ENCODE measurements around the gene NOTCH4.
A peak's percentile ranks its signal among the peaks of the same experiment; 100 is the strongest.

GRCh38 chr6:32255199-32256153 lies 31.6 kb upstream of the NOTCH4 start:
- TF ChIP-seq POLR2A (IDR thresholded peaks at IDR 0.05; ENCODE audit: low read depth, low read length) (0 out of 2 replicates have a peak, but pooled peaks have one; percentile 25), CTCF (conservative IDR thresholded peaks at IDR 0.05; ENCODE audit: low read depth, low read length) (peak; percentile 62), MAZ (IDR thresholded peaks at IDR 0.05; ENCODE audit: borderline replicate concordance, low read depth, low read length) (peak; percentile 37; the same call in 1 of the 2 replicates), SMC3 (IDR thresholded peaks at IDR 0.05; ENCODE audit: low read depth, low read length) (peak; percentile 31; the same call in 1 of the 2 replicates), RAD21 (IDR thresholded peaks at IDR 0.05; ENCODE audit: low read length) (peak; percentile 37; the same call in 1 of the 2 replicates), ELK1 (IDR thresholded peaks at IDR 0.05; ENCODE audit: borderline replicate concordance, low read depth, low read length) (no peak), BHLHE40 (IDR thresholded peaks at IDR 0.05; ENCODE audit: low read depth, low read length) (no peak), RCOR1 (IDR thresholded peaks at IDR 0.05; ENCODE audit: insufficient replicate concordance, low read length) (no peak), RFX5 (IDR thresholded peaks at IDR 0.05; ENCODE audit: low read depth, low read length) (no peak), CEBPB (IDR thresholded peaks at IDR 0.05; ENCODE audit: low read depth, low read length) (peak; percentile 82), FOS (IDR thresholded peaks at IDR 0.05; ENCODE audit: low read depth, low read length) (peak; percentile 52; the same call in 1 of the 2 replicates), MAFK (IDR thresholded peaks at IDR 0.05; ENCODE audit: low read depth, low read length) (no peak)
